Upper lobe of left lung (tissue), 6 donors: ENCODE data around the gene SPCS3. TPM values are rescaled to one million over a fixed set of nuclear protein-coding genes. Genes with fewer than 3 reads are reported as not detected.

Experiments used
- ATAC-seq, 2 donors: fragments of 200-7000 bp; cut with Tn5 transposase; one replicate each; pipeline ENCODE4 v1.9.1; 2022; ENCODE audit warnings: mild to moderate bottlenecking in 2 of 2, moderate library complexity in 2 of 2; ENCODE audit not compliant: low FRiP score in 2 of 2
- DNase-seq, 2 donors: peaks; one replicate each; pipeline ENCODE4 v3.0.0-alpha.2; 2019 to 2020
- H3K27ac ChIP-seq, 4 donors: fragments of 200-600 bp; sonication (generic); one replicate each; pipeline ENCODE4 v1.5.1; 2016 to 2019
- H3K27me3 ChIP-seq, 4 donors: fragments of 200-600 bp; sonication (generic); one replicate each; pipeline ENCODE4 v1.5.1; 2017 to 2019
- H3K36me3 ChIP-seq, 4 donors: fragments of 200-600 bp; sonication (generic); one replicate each; pipeline ENCODE4 v1.5.1; 2016 to 2019
- H3K4me1 ChIP-seq, 4 donors: fragments of 200-600 bp; sonication (generic); one replicate each; pipeline ENCODE4 v1.5.1; 2018 to 2019
- H3K4me3 ChIP-seq, 4 donors: fragments of 200-600 bp; sonication (generic); one replicate each; pipeline ENCODE4 v1.5.1; 2017 to 2019; ENCODE audit warnings: mild to moderate bottlenecking in 2 of 4, moderate library complexity in 1 of 4
- H3K9me3 ChIP-seq, 4 donors: fragments of 200-600 bp; sonication (generic); one replicate each; pipeline ENCODE4 v1.5.1; 2018 to 2019
- CTCF ChIP-seq, 6 experiments: fragments of 450-650 bp in 4 of 6; fragments of 200-600 bp in 2 of 6; sonication (generic) in 2 of 6; IDR thresholded peaks; one replicate each; pipeline ENCODE4 v1.5.1; 2016 to 2019; ENCODE audit warnings: antibody characterized with exemption in 6 of 6
- EP300 ChIP-seq, 4 donors: sonication (generic); formaldehyde crosslinking; IDR thresholded peaks; one replicate each; pipeline ENCODE4 v1.5.1; 2017; ENCODE audit warnings: antibody characterized with exemption in 4 of 4, control low read depth in 2 of 4
- POLR2A ChIP-seq, 4 donors: fragments of 450-650 bp; IDR thresholded peaks; one replicate each; pipeline ENCODE4 v1.5.1; 2016 to 2017; ENCODE audit warnings: antibody characterized with exemption in 4 of 4, mild to moderate bottlenecking in 2 of 4
- POLR2AphosphoS5 ChIP-seq, 2 donors: sonication (generic); formaldehyde crosslinking; IDR thresholded peaks; one replicate each; pipeline ENCODE4 v1.5.1; 2017; ENCODE audit warnings: antibody characterized with exemption in 2 of 2
- WGBS, 2 donors: methylation state at CpG; one replicate each; pipeline ENCODE4 v1.1.5; 2017 to 2018; 5-methylcytosine and 5-hydroxymethylcytosine counted together
- total RNA-seq, 6 donors: library from RNA; depleted of rRNA in 4 of 6; stranded (reverse); fragments of >200 nt in 4 of 6; gene quantifications; one replicate each; pipeline versions ENCODE4 v1.1.0 to v1.2.1, GENCODE V29; 2016 to 2021
- donor health status: DM: no; HTN: no; CAD: no; lungs with moderate emphysema.
- donor health status: DM: no; HTN: yes; CAD: no; lungs with severe emphysema.

The SPCS3 gene
- total RNA-seq, 6 donors from 2014 or later: 47.1 to 157 (median 90.3) TPM

- H3K4me1 ChIP-seq: no peaks in the 10 kb centered on the region
- H3K36me3 ChIP-seq: no peaks in the 10 kb centered on the region
- no peak overlapping the region for H3K27ac ChIP-seq
- H3K4me3 ChIP-seq: no peak overlapping the region
- TF ChIP-seq POLR2AphosphoS5 (IDR thresholded peaks at IDR 0.05) (no peak), EP300 (IDR thresholded peaks at IDR 0.05) (no peak), CTCF (IDR thresholded peaks at IDR 0.05) (no peak), POLR2A (IDR thresholded peaks at IDR 0.05) (no peak)
- H3K9me3 ChIP-seq: no peaks in the 10 kb centered on the region
- no peak for DNase-seq
- ATAC-seq: no peak
- H3K27me3 ChIP-seq: no peaks in the 10 kb centered on the region
Observed at GRCh38 chr4:176288020-176288419, 31.7 kb upstream of the SPCS3 start.

GRCh38 chr4:176289561-176289960 lies 30.2 kb upstream of the SPCS3 start:
- Histone ChIP-seq H3K9me3 (no peaks in the 10 kb centered on the region), H3K4me1 (no peaks in the 10 kb centered on the region), H3K4me3 (no peak overlapping the region), H3K27ac (no peak overlapping the region), H3K27me3 (no peaks in the 10 kb centered on the region), H3K36me3 (no peaks in the 10 kb centered on the region)
- TF ChIP-seq POLR2AphosphoS5 (IDR thresholded peaks at IDR 0.05) (no peak), EP300 (IDR thresholded peaks at IDR 0.05) (no peak), POLR2A (IDR thresholded peaks at IDR 0.05) (no peak), CTCF (IDR thresholded peaks at IDR 0.05) (no peak)
- WGBS, 2 donors: 92 to 96% methylated on average over 6 of the region's 6 CpGs
- no peak for ATAC-seq
- no peak for DNase-seq

- DNase-seq (no peak), ATAC-seq (no peak)
- no peak for TF ChIP-seq CTCF (IDR thresholded peaks at IDR 0.05)
- TF ChIP-seq EP300 (IDR thresholded peaks at IDR 0.05): no peak
- TF ChIP-seq POLR2AphosphoS5 (IDR thresholded peaks at IDR 0.05): no peak
- no peak for TF ChIP-seq POLR2A (IDR thresholded peaks at IDR 0.05)
- Histone ChIP-seq H3K9me3 (no peaks in the 10 kb centered on the region), H3K27me3 (no peaks in the 10 kb centered on the region), H3K27ac (no peak overlapping the region), H3K36me3 (no peaks in the 10 kb centered on the region), H3K4me1 (no peaks in the 10 kb centered on the region), H3K4me3 (no peak overlapping the region)
- 72 to 76% methylated on average over 3 of the region's 3 CpGs for WGBS, 2 donors
Observed at GRCh38 chr4:176290520-176290919, 29.2 kb upstream of the SPCS3 start.

GRCh38 chr4:176291748-176292147 lies 28.0 kb upstream of the SPCS3 start:
- WGBS, 2 donors: 81 to 82% methylated on average over 3 of the region's 3 CpGs
- no peak overlapping the region for H3K4me3 ChIP-seq
- TF ChIP-seq POLR2AphosphoS5 (IDR thresholded peaks at IDR 0.05) (no peak), CTCF (IDR thresholded peaks at IDR 0.05) (no peak), POLR2A (IDR thresholded peaks at IDR 0.05) (no peak), EP300 (IDR thresholded peaks at IDR 0.05) (no peak)
- H3K9me3 ChIP-seq: no peaks in the 10 kb centered on the region
- H3K27ac ChIP-seq: no peak overlapping the region
- no peaks in the 10 kb centered on the region for H3K4me1 ChIP-seq
- H3K27me3 ChIP-seq: no peaks in the 10 kb centered on the region
- no peak for DNase-seq
- ATAC-seq: no peak
- H3K36me3 ChIP-seq: no peaks in the 10 kb centered on the region

GRCh38 chr4:176292920-176293319 lies 26.8 kb upstream of the SPCS3 start:
- Histone ChIP-seq H3K4me1 (no peaks in the 10 kb centered on the region), H3K36me3 (no peaks in the 10 kb centered on the region), H3K27me3 (no peaks in the 10 kb centered on the region), H3K4me3 (no peak overlapping the region), H3K9me3 (no peaks in the 10 kb centered on the region), H3K27ac (no peak overlapping the region)
- no peak for DNase-seq
- no peak for TF ChIP-seq POLR2AphosphoS5 (IDR thresholded peaks at IDR 0.05)
- no peak for TF ChIP-seq CTCF (IDR thresholded peaks at IDR 0.05)
- no peak for TF ChIP-seq POLR2A (IDR thresholded peaks at IDR 0.05)
- no peak for TF ChIP-seq EP300 (IDR thresholded peaks at IDR 0.05)
- no peak for ATAC-seq
- 76 to 100% methylated on average over 1 of the region's 1 CpG for WGBS, 2 donors
